Loucy (cell line): ENCODE results near the gene TM7SF3.
"Not testable (repeated sequence)": the region's sequence is repeated elsewhere in the genome, so short reads cannot be mapped to it uniquely, and the experiment has no call there.

Experiments
- H2AFZ ChIP-seq: fragments of 200-600 bp; sonication (generic); 2 replicates; pipeline ENCODE4 v1.6.0; 2016; ENCODE audit warnings: antibody characterized with exemption, mild to moderate bottlenecking, low read length, moderate library complexity
- H3F3A ChIP-seq: fragments of 200-600 bp; 2 replicates; pipeline ENCODE4 v1.6.0; 2016; ENCODE audit warnings: antibody characterized with exemption, low read depth, mild to moderate bottlenecking
- H3K27me3 ChIP-seq: fragments of 200-600 bp; sonication (generic); 2 replicates; pipeline ENCODE4 v1.6.1; 2014; ENCODE audit warnings: low read length, mild to moderate bottlenecking; ENCODE audit not compliant: insufficient read depth, poor library complexity, severe bottlenecking
- H3K36me3 ChIP-seq: fragments of 200-600 bp; sonication (generic); 2 replicates; pipeline ENCODE4 v1.6.1; 2016; ENCODE audit warnings: low read length; ENCODE audit not compliant: insufficient read depth
- H3K4me1 ChIP-seq: fragments of 200-600 bp; sonication (generic); 2 replicates; pipeline ENCODE4 v1.5.1; 2014; ENCODE audit warnings: low read length, mild to moderate bottlenecking; ENCODE audit not compliant: insufficient read depth, poor library complexity, severe bottlenecking
- H3K4me2 ChIP-seq: fragments of 200-600 bp; sonication (generic); 2 replicates; pipeline ENCODE4 v1.6.0; 2014; ENCODE audit warnings: antibody characterized with exemption, low read length, low read depth, mild to moderate bottlenecking; ENCODE audit not compliant: poor library complexity, severe bottlenecking
- H3K4me3 ChIP-seq: fragments of 200-600 bp; sonication (generic); 2 replicates; pipeline ENCODE4 v1.5.1; 2014; ENCODE audit warnings: low read length, mild to moderate bottlenecking, mixed read lengths; ENCODE audit not compliant: poor library complexity, severe bottlenecking
- H3K79me2 ChIP-seq: fragments of 200-600 bp; sonication (generic); 2 replicates; pipeline ENCODE4 v1.6.1; 2014; ENCODE audit warnings: low read length; ENCODE audit not compliant: insufficient read depth
- H3K9ac ChIP-seq: fragments of 200-600 bp; sonication (generic); 2 replicates; pipeline ENCODE4 v1.6.0; 2014; ENCODE audit warnings: mild to moderate bottlenecking, low read depth, low read length, moderate library complexity; ENCODE audit not compliant: poor library complexity, severe bottlenecking
- H3K9me2 ChIP-seq: fragments of 200-600 bp; sonication (generic); replicated peaks from 2 replicates; pipeline ENCODE4 v1.6.1; 2016; ENCODE audit warnings: low read depth, low read length, mixed read lengths
- H3K9me3 ChIP-seq: fragments of 200-600 bp; sonication (generic); 2 replicates; pipeline ENCODE4 v1.6.1; 2014; ENCODE audit warnings: mild to moderate bottlenecking, antibody characterized with exemption, low read length, low read depth; ENCODE audit not compliant: insufficient read depth
- H4K20me1 ChIP-seq: fragments of 200-600 bp; sonication (generic); 2 replicates; pipeline ENCODE4 v1.6.0; 2014; ENCODE audit warnings: antibody characterized with exemption, low read length, mild to moderate bottlenecking; ENCODE audit not compliant: insufficient read depth, poor library complexity, severe bottlenecking
- CTCF ChIP-seq: fragments of 200-600 bp; sonication (generic); conservative IDR thresholded peaks from 2 replicates; pipeline ENCODE4 v1.5.1; 2014; ENCODE audit warnings: mild to moderate bottlenecking, antibody characterized with exemption, low read length
- EZH2phosphoT487 ChIP-seq: fragments of 200-600 bp; IDR thresholded peaks from 2 replicates; pipeline ENCODE4 v1.6.1; 2018; ENCODE audit warnings: antibody characterized with exemption, mild to moderate bottlenecking, moderate library complexity, borderline replicate concordance

TM7SF3 gene

GRCh38 chr12:27020761-27021160, 6.6 kb upstream of the TM7SF3 start:
- no peak overlapping the region for H3K4me2 ChIP-seq
- H3K9me3 ChIP-seq, result no peaks in the 10 kb centered on the region
- peaks cover 16% of the 10 kb centered on the region for H4K20me1 ChIP-seq
- no peaks in the 10 kb centered on the region for H3K27me3 ChIP-seq
- no peaks in the 10 kb centered on the region for H3K9me2 ChIP-seq
- H3K4me1 ChIP-seq, result peaks cover 55% of the 10 kb centered on the region
- no peak overlapping the region for H2AFZ ChIP-seq
- peaks cover 34% of the 10 kb centered on the region for H3K79me2 ChIP-seq
- H3K9ac ChIP-seq, result no peak overlapping the region
- peaks cover 2% of the 10 kb centered on the region; the same call in 1 of the 2 replicates for H3F3A ChIP-seq
- H3K4me3 ChIP-seq, result no peak overlapping the region
- TF ChIP-seq EZH2phosphoT487, result no peak
- TF ChIP-seq CTCF, result no peak
- no peaks in the 10 kb centered on the region for H3K36me3 ChIP-seq

- peaks cover 2% of the 10 kb centered on the region for H4K20me1 ChIP-seq
- no peaks in the 10 kb centered on the region for H3K36me3 ChIP-seq
- H3K9me3 ChIP-seq, result no peaks in the 10 kb centered on the region
- H3K9me2 ChIP-seq, result no peaks in the 10 kb centered on the region
- peak overlapping the region; percentile 90 for H3K4me2 ChIP-seq
- no peaks in the 10 kb centered on the region for H3K27me3 ChIP-seq
- H3F3A ChIP-seq, result peaks cover 15% of the 10 kb centered on the region
- no peak for TF ChIP-seq EZH2phosphoT487
- TF ChIP-seq CTCF, result no peak
- H2AFZ ChIP-seq, result peak overlapping the region; percentile 6; the same call in 1 of the 2 replicates
- peaks cover 17% of the 10 kb centered on the region for H3K79me2 ChIP-seq
- H3K4me1 ChIP-seq, result peaks cover 47% of the 10 kb centered on the region
- H3K4me3 ChIP-seq, result peak overlapping the region; percentile 8
- H3K9ac ChIP-seq, result peak overlapping the region; percentile 90
Observed at GRCh38 chr12:27018037-27018436, 3.9 kb upstream of the TM7SF3 start.

GRCh38 chr12:27017163-27017823, 3.1 kb upstream of the TM7SF3 start:
- not testable (repeated sequence) for H3K9me2 ChIP-seq, H4K20me1 ChIP-seq, H3K36me3 ChIP-seq, H3K27me3 ChIP-seq, H3K9me3 ChIP-seq, H3K4me3 ChIP-seq
- Histone ChIP-seq H3F3A (peaks cover 15% of the 10 kb centered on the region), H2AFZ (peak overlapping the region; percentile 38), H3K9ac (peak overlapping the region; percentile 90), H3K4me2 (peak overlapping the region; percentile 90), H3K4me1 (peaks cover 53% of the 10 kb centered on the region), H3K79me2 (peaks cover 18% of the 10 kb centered on the region)

- H3F3A ChIP-seq, result peaks cover 15% of the 10 kb centered on the region
- H3K79me2 ChIP-seq, result peaks cover 34% of the 10 kb centered on the region
- H3K27me3 ChIP-seq, result no peaks in the 10 kb centered on the region
- peak overlapping the region; percentile 90 for H3K9ac ChIP-seq
- H3K9me2 ChIP-seq, result no peaks in the 10 kb centered on the region
- H3K4me3 ChIP-seq, result peak overlapping the region; percentile 92
- peak overlapping the region; percentile 74; the same call in 1 of the 2 replicates for H2AFZ ChIP-seq
- peaks cover 69% of the 10 kb centered on the region for H3K4me1 ChIP-seq
- TF ChIP-seq CTCF, result peak; percentile 55
- no peak for TF ChIP-seq EZH2phosphoT487
- H4K20me1 ChIP-seq, result peaks cover 18% of the 10 kb centered on the region
- H3K9me3 ChIP-seq, result no peaks in the 10 kb centered on the region
- no peaks in the 10 kb centered on the region for H3K36me3 ChIP-seq
- peak overlapping the region; percentile 90 for H3K4me2 ChIP-seq
Observed at GRCh38 chr12:27015730-27016076, 1.5 kb upstream of the TM7SF3 start.
